GM21825 (cell line): Measurements from ENCODE around the gene C16orf74.

Experiments used
- ATAC-seq: cut with Tn5 transposase; IDR thresholded peaks from one replicate; pipeline ENCODE4 v1.9.1; 2021; ENCODE audit warnings: mild to moderate bottlenecking, moderate library complexity; ENCODE audit not compliant: unreplicated experiment

The C16orf74 gene

GRCh38 chr16:85750827-85751697 lies at the start of gene C16orf74:
TSS of gene C16orf74 (minus strand) at chr16:85751096. CDS start at chr16:85735217, 15,879 bp downstream.
- ATAC-seq, result no peak

DNA sequence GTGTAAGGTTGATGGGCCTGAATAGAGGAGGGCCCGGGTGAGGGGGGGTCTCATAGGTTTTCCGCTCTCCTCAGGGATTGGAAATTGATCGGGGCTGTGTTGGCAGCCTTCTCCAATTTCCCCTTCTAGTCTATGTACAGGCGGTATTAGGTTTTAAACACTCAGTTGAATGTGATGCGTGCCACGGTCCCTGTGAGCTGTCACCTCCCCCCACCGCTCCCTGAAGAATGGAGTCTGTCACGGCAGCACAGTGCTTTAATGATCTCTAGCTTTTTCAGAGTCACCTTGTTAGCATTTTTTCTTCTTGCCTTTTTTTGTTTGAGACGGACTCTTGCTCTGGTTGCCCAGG lies 49.4 kb upstream of the C16orf74 start:
- ATAC-seq, result no peak

- peak; percentile 86 for ATAC-seq
These were observed 48.8 kb upstream of the C16orf74 start, which contains the start of the genes COX4I1 and EMC8 for GRCh38 chr16:85799497-85800320. TSS of gene COX4I1 (plus strand) at chr16:85799695. CDS start at chr16:85801206, 1,511 bp downstream. TSS of gene EMC8 (minus strand) at chr16:85799544. CDS start at chr16:85799295, 249 bp downstream.

GRCh38 chr16:85798901-85799496 lies 48.1 kb upstream of the C16orf74 start:
- ATAC-seq, result peak; percentile 29

DNA sequence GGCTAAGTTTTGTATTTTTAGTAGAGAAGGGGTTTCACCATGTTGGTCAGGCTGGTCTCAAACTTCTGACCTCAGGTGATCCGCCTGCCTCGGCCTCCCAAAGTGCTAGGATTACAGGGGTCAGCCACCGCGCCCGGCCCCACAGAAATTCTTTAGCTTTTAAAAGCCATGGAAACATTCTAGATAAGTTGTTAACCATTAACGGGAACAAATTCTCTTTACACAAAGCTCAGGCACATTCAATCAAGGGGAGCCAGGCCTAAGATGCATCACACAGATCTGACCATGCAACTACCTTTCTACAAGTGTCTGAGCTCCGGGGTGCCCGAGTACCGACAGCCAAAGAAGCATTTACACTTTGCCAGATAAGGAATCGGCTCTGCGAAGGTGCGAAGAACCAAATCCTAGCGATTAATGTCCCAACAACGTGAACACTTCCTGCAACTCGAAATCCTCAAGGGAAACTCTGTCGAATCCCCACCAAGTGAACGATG lies 47.4 kb upstream of the C16orf74 start:
- no peak for ATAC-seq

DNA sequence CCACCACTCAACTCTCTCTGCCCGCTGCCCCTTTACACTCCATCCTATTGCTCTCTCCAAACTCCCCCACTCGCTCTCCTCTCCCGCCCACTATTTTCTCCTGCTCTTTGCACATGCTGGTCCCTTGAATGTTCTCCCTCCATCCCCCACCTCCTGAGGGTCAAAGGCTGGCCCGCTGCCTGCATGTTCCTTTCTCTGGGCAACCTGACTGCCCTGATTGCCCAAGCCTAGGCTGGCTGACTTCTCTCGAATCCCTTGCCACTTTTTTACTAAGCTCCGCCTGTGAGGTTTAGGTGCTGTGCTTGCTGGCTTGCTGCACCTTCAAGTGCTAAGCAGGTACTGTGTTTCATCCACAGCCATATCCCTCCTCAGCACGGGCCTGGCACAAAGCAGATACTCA lies 45.7 kb upstream of the C16orf74 start:
- no peak for ATAC-seq

GRCh38 chr16:85796152-85796551 lies 45.3 kb upstream of the C16orf74 start:
- no peak for ATAC-seq

DNA sequence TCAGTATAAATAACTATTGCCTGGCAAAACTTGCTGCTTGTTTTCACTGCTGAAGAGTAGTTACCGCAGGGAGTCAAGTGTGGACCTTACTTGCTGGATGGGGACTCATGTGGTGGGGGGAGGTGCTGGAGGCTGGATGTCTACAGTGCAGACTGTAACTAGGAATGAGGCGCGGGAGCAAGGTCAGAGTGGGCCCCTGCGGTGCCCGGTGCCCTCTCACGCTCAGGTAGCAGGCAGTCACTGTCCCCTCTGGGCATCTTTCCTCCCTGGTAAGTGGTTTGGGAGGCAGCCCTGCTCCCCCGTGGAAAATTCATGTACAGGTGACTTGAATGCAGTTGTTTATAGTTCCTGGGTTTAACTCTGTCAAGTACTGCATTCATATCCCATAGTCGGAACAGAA lies 43.8 kb upstream of the C16orf74 start:
- no peak for ATAC-seq

GRCh38 chr16:85793662-85794298 lies 42.9 kb upstream of the C16orf74 start:
- no peak for ATAC-seq

GRCh38 chr16:85789773-85790172 lies 38.9 kb upstream of the C16orf74 start:
- no peak for ATAC-seq

DNA sequence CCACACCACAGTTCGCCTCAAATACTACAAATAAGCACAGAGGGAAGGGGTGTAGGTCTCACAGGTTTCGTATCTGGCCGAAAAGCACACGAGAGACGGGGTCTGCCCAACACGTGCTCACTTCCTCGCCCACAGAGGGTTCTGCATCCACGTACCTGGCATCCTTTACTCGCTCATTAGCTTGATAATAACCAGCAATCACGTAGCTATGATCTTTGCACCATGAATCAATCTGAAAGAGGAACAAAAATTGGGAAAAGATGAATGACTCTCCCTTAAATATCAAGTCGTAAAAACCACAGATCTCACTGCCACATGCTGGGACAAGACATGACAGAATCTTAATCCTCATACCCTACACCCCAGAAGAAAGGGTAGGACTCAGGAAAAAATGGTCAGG lies 37.9 kb upstream of the C16orf74 start:
- ATAC-seq, result no peak

DNA sequence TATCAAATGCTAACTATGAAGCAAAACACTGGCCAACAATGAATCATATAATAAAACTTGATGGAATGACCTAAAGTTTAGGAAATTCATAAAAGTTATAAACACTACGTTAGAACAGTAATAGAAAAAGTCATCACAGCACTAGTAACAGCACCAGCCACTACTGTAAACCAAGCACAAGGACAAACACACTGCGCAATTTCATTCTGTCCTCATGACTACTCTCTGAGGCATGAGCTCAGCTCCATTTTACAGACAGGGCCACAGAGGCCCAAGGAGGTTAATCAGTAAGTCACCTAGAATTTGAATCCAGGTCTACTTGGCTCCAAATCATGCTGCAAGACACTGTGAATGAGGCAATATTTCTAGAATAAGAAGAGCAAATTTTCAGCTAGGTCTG lies 35.0 kb upstream of the C16orf74 start:
- ATAC-seq, result no peak

DNA sequence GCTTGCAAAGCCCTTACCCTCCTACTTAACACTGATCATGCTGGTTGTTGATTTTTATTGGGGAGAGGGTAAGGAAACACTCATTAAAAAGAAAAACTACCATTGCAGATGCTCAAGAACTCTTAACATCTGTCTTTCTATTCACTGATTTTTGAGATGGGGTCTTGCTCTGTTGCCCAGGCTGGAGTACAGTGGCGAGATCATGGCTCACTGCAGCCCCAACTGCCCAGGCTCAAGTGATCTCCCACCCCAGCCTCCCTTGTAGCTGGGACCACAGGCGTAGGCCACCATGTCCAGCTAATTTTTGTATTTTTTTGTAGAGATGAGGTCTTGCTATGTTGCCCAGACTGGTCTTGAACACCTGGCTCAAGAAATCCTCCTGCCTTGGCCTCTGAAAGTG lies 33.9 kb upstream of the C16orf74 start:
- no peak for ATAC-seq

DNA sequence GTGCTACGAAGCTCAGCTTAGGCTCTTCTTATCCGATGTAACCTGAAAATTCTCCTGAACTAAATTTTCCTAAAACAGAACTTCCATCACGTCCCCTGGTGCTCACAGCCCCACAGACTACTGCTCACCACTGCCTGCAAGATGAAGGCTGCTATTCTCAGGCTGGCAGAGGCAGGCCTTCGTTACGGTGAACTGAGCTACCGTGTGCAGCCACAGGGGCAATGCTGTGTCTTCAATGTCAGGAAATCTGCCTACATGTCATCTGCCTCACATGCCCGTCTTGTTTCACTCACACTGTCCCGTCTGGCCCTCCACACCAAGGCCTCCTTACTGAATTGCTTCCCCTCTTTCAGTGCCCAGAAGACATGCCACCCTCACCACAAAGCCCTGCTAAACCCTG lies 32.5 kb upstream of the C16orf74 start:
- ATAC-seq, result no peak

GRCh38 chr16:85782451-85782850 lies 31.6 kb upstream of the C16orf74 start:
- no peak for ATAC-seq

DNA sequence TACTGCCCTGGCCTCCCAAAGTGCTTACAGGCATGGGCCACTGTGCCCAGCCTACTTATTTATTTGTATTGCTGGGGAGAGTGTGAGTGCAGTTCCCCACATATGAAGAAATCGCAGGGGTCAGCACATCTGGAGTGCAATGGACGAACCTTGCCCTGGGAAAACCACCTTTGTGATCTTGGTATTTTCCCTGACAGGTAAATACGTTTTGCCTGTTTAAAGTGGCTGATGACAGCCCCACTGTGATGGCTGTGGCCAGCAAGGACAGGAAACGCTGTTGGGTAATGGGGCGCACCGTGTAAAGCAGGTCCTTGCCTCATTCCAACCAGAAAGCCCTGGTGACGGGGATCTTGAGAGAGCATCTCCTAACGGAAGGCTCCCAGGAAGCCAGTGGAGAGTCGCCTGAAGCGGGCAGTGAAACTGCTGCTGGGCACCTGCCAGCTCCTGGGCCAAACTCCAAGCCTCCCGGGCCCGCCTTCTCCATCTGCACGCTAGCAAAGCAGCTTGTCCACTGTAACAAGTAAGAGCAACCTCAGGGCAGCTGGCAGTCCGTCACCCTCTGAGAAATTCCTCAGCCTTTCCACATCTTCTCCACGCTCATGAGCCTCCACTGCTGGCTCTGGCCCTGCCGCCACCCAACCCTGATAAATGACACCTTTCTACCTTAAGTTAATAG lies 30.9 kb upstream of the C16orf74 start:
- ATAC-seq, result no peak

GRCh38 chr16:85781156-85781555 lies 30.3 kb upstream of the C16orf74 start:
- no peak for ATAC-seq

DNA sequence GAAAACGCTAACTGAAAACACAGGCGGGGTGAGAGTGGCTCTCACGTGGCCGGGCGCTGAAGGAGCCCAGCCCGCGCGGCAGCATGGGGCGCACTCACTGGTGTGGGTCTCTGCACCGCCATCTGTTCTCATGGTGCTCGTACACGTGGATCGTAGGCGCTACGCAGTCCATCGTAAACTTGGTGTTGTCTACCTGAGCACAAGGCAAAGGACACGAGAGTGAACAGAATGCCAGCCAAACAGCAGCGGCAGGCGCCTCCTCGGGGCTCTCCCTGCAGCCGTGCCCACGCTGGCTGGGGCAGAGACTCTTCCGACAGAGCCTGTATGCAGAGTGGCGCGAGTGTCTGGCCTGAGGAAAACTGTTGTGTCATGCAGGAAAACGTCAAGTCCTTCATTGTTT lies 29.4 kb upstream of the C16orf74 start:
- no peak for ATAC-seq

GRCh38 chr16:85778873-85779272 lies 28.0 kb upstream of the C16orf74 start:
- ATAC-seq, result no peak
